HG03571 (cell line): ENCODE results near the gene RAG1.

Source experiments
- ATAC-seq: cut with Tn5 transposase; IDR thresholded peaks from one replicate; pipeline ENCODE4 v1.9.1; 2021; ENCODE audit not compliant: unreplicated experiment

Gene RAG1

GRCh38 chr11:36627006-36627405, 59.2 kb downstream of the RAG1 start:
- no peak for ATAC-seq

- no peak for ATAC-seq
Measured at GRCh38 chr11:36627471-36627870, 59.7 kb downstream of the RAG1 start.

- ATAC-seq: no peak
Measured at GRCh38 chr11:36628141-36628540, 60.3 kb downstream of the RAG1 start.

GRCh38 chr11:36628765-36629244, 61.0 kb downstream of the RAG1 start:
- ATAC-seq: no peak
